Gastroesophageal sphincter (tissue), 4 donors: ENCODE measurements around the gene ZNF546. TPM values are rescaled to one million over a fixed set of nuclear protein-coding genes. Genes with fewer than 3 reads are reported as not detected.

Experiments used
- ATAC-seq: fragments of 150-250 bp; one replicate; pipeline ENCODE4 v1.9.1; 2016; ENCODE audit warnings: mild to moderate bottlenecking, moderate library complexity
- H3K27ac ChIP-seq, 4 donors: fragments of 200-600 bp; sonication (generic) in 3 of 4; 1 replicate in 3 of 4; 2 replicates in 1 of 4; pipeline ENCODE4 v1.5.1; 2016 to 2019
- H3K27me3 ChIP-seq: fragments of 200-600 bp; sonication (generic); one replicate; pipeline ENCODE4 v1.5.1; 2019
- H3K36me3 ChIP-seq, 2 donors: fragments of 200-600 bp; sonication (generic); one replicate each; pipeline ENCODE4 v1.5.1; 2019; ENCODE audit warnings: control low read depth in 1 of 2
- H3K4me1 ChIP-seq, 3 donors: fragments of 200-600 bp; sonication (generic); 1 replicate in 2 of 3; 2 replicates in 1 of 3; pipeline ENCODE4 v1.5.1; 2016 to 2019; ENCODE audit warnings: control low read depth in 2 of 3
- H3K4me3 ChIP-seq, 2 donors: fragments of 200-600 bp; sonication (generic); one replicate each; pipeline ENCODE4 v1.5.1; 2019; ENCODE audit warnings: mild to moderate bottlenecking in 1 of 2, moderate library complexity in 1 of 2
- H3K9me3 ChIP-seq, 3 donors: fragments of 200-600 bp; sonication (generic); one replicate each; pipeline ENCODE4 v1.5.1; 2017 to 2019; ENCODE audit warnings: control low read depth in 2 of 3
- EP300 ChIP-seq: sonication (generic); formaldehyde crosslinking; IDR thresholded peaks from one replicate; pipeline ENCODE4 v1.6.1; 2017; ENCODE audit warnings: antibody characterized with exemption, mild to moderate bottlenecking
- POLR2A ChIP-seq, 2 donors: fragments of 450-650 bp; IDR thresholded peaks; one replicate each; pipeline ENCODE4 v1.6.1; 2017; ENCODE audit warnings: antibody characterized with exemption in 2 of 2, mild to moderate bottlenecking in 2 of 2, moderate library complexity in 1 of 2
- POLR2AphosphoS5 ChIP-seq: sonication (generic); formaldehyde crosslinking; IDR thresholded peaks from one replicate; pipeline ENCODE4 v1.6.1; 2017; ENCODE audit warnings: antibody characterized with exemption
- WGBS, 2 donors: methylation state at CpG; one replicate each; pipeline ENCODE4 v1.1.5; 2018; ENCODE audit warnings: low coverage in 1 of 2; 5-methylcytosine and 5-hydroxymethylcytosine counted together
- total RNA-seq, 4 donors: library from RNA; depleted of rRNA; stranded (reverse); fragments of >200 nt; gene quantifications; one replicate each; pipeline ENCODE4 v1.1.0, GENCODE V29; 2016
- TF ChIP-seq, protein P1 (sequence below), 4 experiments: fragments of 200-600 bp in 2 of 4; fragments of 450-650 bp in 2 of 4; sonication (generic) in 1 of 4; IDR thresholded peaks; one replicate each; pipeline ENCODE4 v1.5.1; 2017 to 2019; ENCODE audit warnings: antibody characterized with exemption in 4 of 4, mild to moderate bottlenecking in 2 of 4, moderate library complexity in 2 of 4

The ZNF546 gene
- total RNA-seq, 4 donors from 2014 or later, result 5.2 to 17.7 (median 7.5) TPM

DNA sequence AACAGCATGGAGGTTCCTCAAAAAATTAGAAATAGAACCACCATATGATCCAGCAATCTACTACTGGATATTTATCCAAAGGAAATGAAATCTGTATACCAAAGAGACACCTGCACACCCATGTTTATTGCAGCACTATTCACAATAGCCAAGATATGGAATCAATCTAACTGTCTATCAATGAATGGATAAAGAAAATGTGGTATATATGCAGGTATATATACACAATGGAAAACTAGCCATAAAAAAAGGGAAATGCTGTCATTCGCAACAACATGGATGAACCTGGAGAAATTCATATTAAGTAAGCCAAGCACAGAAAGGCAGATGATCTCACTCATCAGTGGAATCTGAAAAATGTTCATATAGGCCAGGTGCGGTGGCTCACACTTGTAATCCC is 56.6 kb downstream of the ZNF546 start:
- Histone ChIP-seq H3K4me1 (peaks cover 0 to 28% (median 6%) of the 10 kb centered on the region in 3 donors), H3K27me3 (no peaks in the 10 kb centered on the region), H3K4me3 (no peak overlapping the region), H3K36me3 (peaks cover 3 to 24% of the 10 kb centered on the region in 2 donors), H3K9me3 (peaks cover 0 to 31% (median 0%) of the 10 kb centered on the region in 3 donors), H3K27ac (no peak overlapping the region)
- WGBS, 2 donors, result 92 to 96% methylated on average over 2 of the region's 2 CpGs
- ATAC-seq, result no peak
- TF ChIP-seq EP300 (no peak), POLR2AphosphoS5 (no peak), POLR2A (IDR thresholded peaks at IDR 0.05) (no peak)
- TF ChIP-seq, protein P1, sequence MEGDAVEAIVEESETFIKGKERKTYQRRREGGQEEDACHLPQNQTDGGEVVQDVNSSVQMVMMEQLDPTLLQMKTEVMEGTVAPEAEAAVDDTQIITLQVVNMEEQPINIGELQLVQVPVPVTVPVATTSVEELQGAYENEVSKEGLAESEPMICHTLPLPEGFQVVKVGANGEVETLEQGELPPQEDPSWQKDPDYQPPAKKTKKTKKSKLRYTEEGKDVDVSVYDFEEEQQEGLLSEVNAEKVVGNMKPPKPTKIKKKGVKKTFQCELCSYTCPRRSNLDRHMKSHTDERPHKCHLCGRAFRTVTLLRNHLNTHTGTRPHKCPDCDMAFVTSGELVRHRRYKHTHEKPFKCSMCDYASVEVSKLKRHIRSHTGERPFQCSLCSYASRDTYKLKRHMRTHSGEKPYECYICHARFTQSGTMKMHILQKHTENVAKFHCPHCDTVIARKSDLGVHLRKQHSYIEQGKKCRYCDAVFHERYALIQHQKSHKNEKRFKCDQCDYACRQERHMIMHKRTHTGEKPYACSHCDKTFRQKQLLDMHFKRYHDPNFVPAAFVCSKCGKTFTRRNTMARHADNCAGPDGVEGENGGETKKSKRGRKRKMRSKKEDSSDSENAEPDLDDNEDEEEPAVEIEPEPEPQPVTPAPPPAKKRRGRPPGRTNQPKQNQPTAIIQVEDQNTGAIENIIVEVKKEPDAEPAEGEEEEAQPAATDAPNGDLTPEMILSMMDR (IDR thresholded peaks at IDR 0.05), result no peak

DNA sequence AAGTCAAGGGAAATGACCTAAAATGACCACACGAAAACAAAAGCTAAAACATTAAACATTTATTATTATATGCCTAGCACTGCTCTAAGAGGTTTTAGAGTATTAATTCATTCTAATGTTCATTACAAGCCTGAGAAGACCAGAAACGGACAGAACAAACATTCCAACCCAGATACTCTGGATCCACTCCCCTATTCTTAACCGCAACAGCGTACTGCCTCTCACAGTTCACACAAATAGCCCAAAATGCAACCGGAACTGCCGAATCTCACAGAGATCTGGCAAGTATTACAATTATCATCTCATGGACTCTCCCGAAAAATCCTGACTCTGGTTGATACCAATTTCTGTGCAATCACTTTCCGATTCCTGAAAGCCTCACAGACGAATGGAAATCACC is 57.8 kb downstream of the ZNF546 start:
- Histone ChIP-seq H3K27ac (peak overlapping the region in 3 of 4 donors; percentile 81 to 83 (median 81)), H3K9me3 (peaks cover 0 to 34% (median 0%) of the 10 kb centered on the region in 3 donors), H3K4me3 (peak overlapping the region; percentile 65 to 89), H3K27me3 (no peaks in the 10 kb centered on the region), H3K36me3 (peaks cover 0 to 13% of the 10 kb centered on the region in 2 donors), H3K4me1 (peaks cover 0 to 28% (median 6%) of the 10 kb centered on the region in 3 donors)
- TF ChIP-seq EP300 (no peak), POLR2AphosphoS5 (no peak), POLR2A (IDR thresholded peaks at IDR 0.05) (no peak)
- TF ChIP-seq, protein P1 (IDR thresholded peaks at IDR 0.05), result no peak
- ATAC-seq, result no peak
- WGBS, 2 donors, result 62 to 66% methylated on average over 7 to 9 of the region's 9 CpGs

DNA sequence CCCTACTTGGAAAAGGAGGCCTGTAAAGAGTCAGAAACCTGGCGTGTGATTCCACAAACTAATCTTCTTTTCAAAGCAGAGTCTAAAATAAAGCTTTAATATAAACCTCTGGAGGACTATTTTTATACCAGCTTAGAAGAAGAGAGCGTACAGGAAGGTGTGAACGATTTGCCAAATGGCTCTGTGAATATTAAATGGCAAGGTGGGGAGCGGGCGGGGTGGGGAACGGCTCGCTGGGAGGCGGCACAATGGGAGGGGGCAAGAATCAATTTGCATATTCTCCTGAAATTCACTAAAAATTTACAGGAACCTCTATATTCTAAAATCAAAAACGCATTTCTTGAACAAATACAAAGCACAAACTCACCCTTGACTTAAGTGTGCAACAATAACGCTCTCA is 58.2 kb downstream of the ZNF546 start:
- H3K36me3 ChIP-seq, result peaks cover 0 to 9% of the 10 kb centered on the region in 2 donors
- TF ChIP-seq EP300, result no peak
- no peak for TF ChIP-seq POLR2AphosphoS5
- TF ChIP-seq POLR2A (IDR thresholded peaks at IDR 0.05), result no peak
- TF ChIP-seq, protein P1 (IDR thresholded peaks at IDR 0.05), result no peak
- 14 to 29% methylated on average over 8 to 10 of the region's 10 CpGs for WGBS, 2 donors
- peaks cover 0 to 34% (median 0%) of the 10 kb centered on the region in 3 donors for H3K9me3 ChIP-seq
- H3K4me3 ChIP-seq, result peak overlapping the region; percentile 65 to 89
- H3K27ac ChIP-seq, result peak overlapping the region in 3 of 4 donors; percentile 81 to 83 (median 81)
- ATAC-seq, result no peak
- H3K27me3 ChIP-seq, result no peaks in the 10 kb centered on the region
- H3K4me1 ChIP-seq, result peaks cover 0 to 28% (median 6%) of the 10 kb centered on the region in 3 donors

DNA sequence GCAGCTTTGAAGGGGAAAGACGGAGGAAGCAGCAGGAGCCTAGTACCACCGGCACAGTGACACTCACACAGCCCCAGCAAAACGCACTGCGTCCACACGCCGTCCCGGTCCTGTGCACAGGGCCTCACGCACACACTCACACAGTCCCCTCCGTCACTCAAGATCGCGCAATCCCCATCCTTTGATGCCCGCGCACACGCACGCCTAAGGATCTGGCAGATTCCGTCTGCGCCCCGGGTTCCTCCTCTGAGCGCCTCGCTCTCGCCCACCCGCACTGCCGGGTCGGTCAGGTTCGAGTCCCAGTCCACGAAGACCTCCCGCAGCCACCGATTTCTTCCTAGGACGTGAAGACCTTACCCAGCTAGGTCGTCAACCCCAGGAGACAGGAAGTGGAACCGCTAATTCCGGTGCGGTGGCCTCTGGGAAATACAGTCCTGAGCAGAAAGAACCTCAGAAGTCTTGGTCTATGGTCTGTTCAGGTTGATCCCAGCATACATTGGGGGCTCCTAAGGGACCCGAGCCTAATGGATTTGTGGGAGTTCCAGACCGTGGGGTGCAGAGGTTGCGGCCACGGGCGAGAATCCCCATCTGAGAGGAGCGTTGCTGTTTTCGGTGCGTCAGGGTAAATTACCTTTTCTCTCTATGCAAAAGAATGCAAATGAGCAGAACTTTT is 59.1 kb downstream of the ZNF546 start, which contains the start of gene ZNF780B:
Gene ZNF780B (minus strand): TSS at position 400 of the 673 bp plus-strand sequence. CDS start 5,899 bp downstream, outside the sequence.
- Histone ChIP-seq H3K27ac (peak within 1 kb of the TSS; percentile 21 to 83 (median 81)), H3K4me1 (peaks cover 0 to 28% (median 6%) of the 10 kb centered on the region in 3 donors), H3K4me3 (peak within 1 kb of the TSS; percentile 65 to 89), H3K27me3 (no peaks in the 10 kb centered on the region), H3K9me3 (peaks cover 0 to 28% (median 0%) of the 10 kb centered on the region in 3 donors), H3K36me3 (peaks cover 0 to under 1% of the 10 kb centered on the region in 2 donors)
- whole genome bisulfite sequencing, 2 donors, result 0% methylated on average over 10 of the region's 41 CpGs; no CpG with 5 or more reads in 1 of the 2 donors
- ATAC-seq, result peak; percentile 62
- TF ChIP-seq POLR2A (IDR thresholded peaks at IDR 0.05) (no peak), POLR2AphosphoS5 (peak; percentile 4)

DNA sequence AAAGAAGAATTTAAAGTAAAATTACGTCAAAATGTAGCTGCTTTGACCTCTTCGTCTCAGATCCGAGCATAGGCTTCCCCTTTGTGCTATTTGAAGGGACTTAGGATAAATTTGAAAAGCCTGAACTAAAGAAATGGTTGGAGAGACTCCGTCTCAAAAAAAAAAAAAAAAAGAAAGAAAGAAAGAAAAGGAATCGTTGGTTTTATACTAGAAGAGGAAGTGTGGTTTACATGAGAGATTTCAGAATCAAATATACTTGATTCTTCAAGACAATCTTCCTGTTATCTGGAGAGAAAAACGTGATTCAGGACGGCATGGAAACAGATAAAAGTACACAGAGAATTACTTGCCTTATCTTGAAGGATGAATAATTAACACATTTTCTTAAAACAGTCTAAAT is 59.6 kb downstream of the ZNF546 start:
- peak overlapping the region; percentile 21 to 83 (median 81) for H3K27ac ChIP-seq
- no peaks in the 10 kb centered on the region for H3K27me3 ChIP-seq
- peaks cover 0 to 28% (median 6%) of the 10 kb centered on the region in 3 donors for H3K4me1 ChIP-seq
- no peak for ATAC-seq
- 5 to 6% methylated on average over 4 to 7 of the region's 7 CpGs for WGBS, 2 donors
- peak overlapping the region; percentile 65 to 89 for H3K4me3 ChIP-seq
- peaks cover 0 to 28% (median 0%) of the 10 kb centered on the region in 3 donors for H3K9me3 ChIP-seq
- no peak for TF ChIP-seq EP300
- no peak for TF ChIP-seq POLR2AphosphoS5
- TF ChIP-seq, protein P1 (IDR thresholded peaks at IDR 0.05), result no peak
- TF ChIP-seq POLR2A (IDR thresholded peaks at IDR 0.05), result no peak
- no peaks in the 10 kb centered on the region for H3K36me3 ChIP-seq
